Measurements from ENCODE around the gene SLC25A12. TPM values are rescaled to one million over a fixed set of nuclear protein-coding genes. Genes with fewer than 3 reads are reported as not detected.

The SLC25A12 gene
- total RNA-seq, 1 experiment from 2014 or later: 25.1 TPM

DNA sequence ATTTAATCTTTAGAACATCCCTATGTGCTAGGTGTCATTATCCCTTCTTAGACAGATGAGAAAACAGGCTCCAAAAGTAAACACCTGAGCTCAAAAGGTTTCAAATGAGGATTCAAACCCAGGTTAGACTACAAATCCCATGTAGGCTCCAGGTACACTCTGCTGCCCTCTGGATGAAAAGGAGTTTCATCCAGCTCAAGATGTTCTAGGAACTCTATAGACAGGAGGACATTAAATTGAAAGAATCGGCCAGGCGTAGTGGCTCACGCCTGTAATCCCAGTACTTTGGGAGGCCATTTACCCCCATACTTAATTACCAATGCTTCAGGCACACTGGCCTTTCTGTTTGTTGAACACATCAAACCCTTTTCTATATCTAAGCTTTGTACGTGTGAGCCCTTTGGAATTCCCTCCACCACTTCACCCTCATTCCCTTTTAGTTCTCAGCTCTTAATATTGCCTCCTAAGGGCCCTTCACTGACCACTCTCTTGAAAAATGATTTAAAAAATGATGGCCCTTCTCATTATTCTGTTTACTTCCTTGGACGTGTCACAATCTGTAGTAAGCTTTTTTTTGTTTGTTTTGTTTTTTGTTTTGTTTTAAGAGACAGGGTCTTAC, 10.7 kb downstream of the SLC25A12 start:
- no peak for DNase-seq (ENCODE audit: low read depth)

DNA sequence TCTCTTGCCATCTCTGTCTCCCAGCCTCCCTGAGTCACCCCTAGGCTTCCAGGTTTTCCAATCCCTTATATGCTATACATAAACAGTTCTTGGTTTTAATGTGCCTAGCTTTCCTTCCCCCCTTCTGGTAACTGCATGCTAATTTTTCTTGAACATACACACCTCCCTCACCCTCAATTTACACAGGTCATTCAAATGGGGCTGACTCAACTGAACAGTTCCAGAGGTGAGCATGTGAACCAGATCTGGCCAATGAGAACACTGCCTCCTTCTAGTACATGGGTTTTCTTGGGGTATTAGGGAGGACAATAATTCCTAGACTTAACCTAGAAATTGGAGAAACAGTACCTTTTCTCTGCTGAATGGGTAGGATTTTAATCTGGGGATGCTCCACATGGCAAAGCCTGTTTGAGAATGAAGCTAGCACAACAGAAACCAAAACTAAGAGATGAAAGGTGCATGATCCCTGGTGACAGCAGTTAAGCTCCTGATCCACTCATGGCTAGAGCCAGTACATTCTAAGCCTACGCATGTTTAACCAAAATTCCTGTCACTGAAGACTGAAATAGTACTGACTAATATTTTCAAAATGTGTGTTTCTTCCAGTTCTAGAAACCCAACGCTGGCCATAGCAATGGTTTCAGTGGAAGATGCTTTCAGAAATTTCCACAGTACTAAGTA, 11.8 kb downstream of the SLC25A12 start:
- DNase-seq (ENCODE audit: low read depth): no peak

DNA sequence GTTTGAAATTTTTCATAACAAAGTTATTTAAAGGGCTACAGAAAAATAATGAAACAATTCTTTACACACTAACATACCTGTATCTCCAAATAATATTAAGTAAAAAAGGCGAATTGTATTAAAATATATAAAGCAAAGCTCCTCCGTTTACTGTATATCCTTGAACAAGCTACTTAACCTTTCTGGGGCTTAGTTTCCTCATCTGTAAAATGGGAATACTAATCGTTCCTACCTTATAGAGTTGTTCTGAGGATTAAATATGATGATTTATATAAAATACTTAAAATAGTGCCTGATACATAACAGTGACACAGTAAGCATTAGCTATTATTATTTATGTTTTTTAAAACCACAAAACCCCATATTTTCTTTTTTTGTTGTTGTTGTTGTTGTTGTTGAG, 13.3 kb downstream of the SLC25A12 start:
- DNase-seq (ENCODE audit: low read depth): no peak

DNA sequence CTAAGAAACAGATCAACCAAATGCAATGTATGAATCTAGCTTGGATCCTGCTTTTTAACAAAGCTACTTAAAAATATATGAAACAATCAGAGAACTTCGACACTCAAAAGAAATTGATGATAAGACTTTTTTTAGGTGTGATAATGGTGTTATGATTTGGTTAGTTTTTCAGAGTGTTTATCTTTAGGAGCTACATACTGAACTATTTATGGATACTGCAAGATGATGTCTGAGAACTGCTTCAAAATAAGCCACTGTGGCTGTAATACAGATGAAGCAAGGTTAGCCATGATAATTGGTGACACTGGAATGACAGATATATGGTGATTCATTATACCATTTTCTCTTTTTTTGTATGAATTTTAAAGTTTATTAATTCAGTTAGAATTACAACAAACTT, 14.2 kb downstream of the SLC25A12 start:
- DNase-seq (ENCODE audit: low read depth): no peak

DNA sequence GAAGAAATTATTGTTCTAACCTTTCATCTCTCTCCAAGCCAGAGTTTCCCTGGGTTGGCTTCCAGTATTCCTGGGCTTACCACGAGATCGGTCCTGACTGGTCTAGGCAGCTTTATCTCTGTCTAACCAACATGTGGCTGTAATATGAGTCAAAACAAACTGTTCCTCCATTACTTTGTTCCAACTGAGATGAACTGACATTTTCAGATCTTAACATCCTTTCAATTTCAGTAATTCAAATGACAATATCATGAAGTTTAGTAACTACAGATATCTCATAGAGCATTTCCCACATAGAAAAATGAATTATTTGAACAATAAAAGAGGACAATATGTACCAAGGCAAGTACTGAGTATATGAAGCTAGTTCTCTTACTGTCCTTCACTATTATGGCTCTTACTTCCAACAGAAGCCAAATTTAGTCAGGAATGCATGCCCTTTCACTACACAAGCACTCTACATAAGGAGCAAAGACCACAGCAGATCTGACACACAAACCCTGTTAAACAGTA, 15.5 kb downstream of the SLC25A12 start:
- DNase-seq (ENCODE audit: low read depth): peak; percentile 40

DNA sequence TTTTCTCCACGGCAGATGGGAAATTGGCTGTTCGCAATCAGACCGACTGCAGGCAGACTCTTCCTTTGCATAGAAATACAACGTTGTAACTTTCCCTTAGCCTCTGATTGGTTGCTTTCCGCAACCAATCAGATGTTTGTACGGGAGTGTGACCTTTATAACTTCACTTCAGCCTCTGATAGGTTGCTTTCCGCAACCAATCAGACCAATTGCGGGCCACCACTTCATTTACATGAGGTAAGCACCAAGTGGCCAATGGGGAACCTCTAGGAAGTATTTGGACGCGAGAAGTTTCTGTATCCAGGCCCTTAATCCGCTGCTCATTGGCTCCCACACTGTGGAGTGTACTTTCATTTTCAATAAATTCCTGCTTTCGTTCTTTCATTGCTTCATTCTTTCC, 19.1 kb downstream of the SLC25A12 start:
- DNase-seq (ENCODE audit: low read depth): no peak

DNA sequence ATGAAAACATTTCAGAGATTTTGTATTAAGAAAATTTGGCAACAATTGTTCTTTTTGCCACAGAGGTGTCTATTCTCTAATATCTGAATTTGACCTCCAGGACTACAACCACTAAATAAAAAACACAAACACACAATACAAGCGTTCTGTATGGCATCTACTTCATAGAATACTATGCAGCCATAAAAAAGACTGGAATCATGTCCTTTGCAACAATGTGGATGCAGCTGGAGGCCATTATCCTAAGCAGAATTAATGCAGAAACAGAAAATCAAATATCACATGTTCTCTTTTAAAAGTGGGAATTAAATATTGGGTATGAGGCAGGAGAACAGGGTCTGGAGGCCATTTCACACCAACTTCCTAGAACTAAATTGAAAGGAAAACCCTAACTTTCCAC, 19.5 kb downstream of the SLC25A12 start:
- DNase-seq (ENCODE audit: low read depth): no peak

DNA sequence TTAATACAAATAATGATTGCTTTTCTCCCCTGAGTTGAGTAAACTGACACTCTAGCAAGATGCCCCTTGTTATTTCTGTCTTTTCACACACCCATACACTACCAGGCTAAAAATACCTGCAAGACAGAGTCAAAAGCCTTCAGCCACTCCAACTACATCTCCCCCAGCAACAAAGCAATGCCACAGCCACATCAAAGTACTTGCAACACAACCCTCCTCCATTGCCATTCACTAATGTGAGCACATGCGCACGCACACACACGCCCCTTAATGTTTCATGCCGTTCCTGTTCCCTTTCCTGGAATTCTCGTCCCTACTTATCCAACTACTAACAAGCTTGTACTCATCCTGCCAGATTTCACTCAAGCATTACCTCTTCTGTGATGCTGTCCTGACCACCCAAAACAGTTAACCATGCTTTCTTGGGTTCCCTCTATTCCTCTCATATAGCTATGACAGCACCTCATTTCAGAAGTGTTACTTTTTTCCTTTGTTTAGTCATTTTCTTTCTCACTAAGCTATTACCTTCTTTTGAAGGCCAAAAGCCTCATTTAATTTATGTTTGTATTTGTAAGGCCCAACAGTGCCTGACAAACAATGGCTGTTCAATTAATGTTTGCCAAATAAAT, 29.6 kb downstream of the SLC25A12 start:
- DNase-seq (ENCODE audit: low read depth): no peak

DNA sequence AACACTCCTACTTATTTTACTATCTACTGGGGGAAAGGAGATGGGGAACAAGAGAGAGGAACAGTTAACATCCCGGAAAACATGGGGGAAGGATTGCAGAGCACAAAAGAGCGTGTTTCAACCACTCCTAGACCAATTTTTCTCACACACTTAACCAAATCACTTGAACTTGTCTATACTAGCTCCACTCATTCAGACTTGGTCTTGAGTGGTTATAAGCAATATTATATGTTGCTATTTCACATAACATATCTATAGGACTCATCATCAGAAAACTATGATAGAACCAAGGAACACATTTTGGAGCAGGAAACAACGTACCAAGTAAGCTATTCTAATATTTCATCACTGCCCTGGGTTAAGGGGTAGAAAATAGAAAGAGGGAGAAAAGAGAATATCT, 31.5 kb downstream of the SLC25A12 start:
- no peak for DNase-seq (ENCODE audit: low read depth)

DNA sequence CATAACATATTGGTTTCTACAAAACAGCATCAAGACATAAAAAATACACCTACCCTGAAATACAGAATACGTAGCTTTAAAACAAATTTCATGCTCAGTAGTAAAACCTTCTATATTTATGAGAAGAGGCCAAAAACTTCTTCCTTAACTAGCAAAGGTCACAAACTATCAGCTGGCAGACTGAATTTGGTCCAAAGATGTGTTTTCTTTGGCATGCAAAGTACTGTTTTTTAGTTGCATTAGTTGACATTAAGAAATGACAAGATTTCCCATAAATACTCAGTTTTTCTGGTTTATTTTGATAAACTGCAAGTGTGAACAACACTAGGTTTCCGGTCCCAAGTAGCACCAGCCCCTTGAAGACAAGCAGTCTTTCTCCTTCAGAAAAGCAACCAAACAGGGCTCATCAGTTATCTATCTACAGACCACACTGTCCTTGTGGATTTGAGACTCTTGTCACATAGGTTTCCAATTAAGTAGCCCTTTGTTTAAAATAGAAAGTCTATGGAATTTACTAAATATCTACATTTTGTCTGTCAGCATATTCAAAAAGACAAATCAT, 35.6 kb downstream of the SLC25A12 start:
- no peak for DNase-seq (ENCODE audit: low read depth)

DNA sequence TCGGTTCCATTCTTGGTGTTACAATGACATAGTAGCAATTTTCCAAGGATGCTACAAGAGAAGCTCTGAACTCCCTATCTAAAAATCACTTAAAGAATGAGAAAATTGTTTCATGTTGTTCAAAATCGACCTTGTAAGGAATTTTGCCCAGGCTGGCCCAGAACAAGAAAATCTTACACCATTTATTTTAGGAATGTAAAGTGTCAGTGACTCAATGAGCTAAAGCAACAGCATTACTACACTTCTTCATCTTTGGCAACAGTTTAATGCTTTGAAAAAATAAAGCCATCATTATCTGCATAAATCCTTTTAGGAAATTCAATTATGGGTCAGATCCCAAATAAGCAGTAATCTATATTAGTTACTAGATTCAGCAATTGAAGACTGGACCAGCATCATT, 38.6 kb downstream of the SLC25A12 start:
- DNase-seq (ENCODE audit: low read depth): no peak

DNA sequence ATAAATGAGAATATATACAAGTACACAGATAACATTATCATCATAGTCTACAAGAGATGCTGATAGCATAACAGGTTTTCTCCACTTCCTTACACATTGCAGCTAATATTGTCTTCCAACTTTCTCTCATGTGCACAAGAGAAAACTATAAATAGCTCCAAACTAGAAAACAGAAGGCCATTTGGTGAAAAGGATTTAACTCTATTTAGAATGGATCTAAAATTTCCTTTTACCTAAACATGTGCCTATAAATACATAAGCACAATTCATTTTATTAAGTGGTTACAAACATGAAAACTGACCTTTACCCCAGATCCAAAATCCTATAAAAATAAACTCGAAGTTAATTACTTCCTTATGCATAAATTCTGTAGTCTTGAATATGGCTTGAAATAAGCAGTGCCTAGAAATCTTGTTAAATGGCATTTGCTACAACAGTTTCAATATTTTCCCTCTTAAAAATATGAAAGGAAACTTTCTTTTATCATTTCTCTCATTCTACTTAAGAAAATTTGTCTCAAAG, 41.6 kb downstream of the SLC25A12 start:
- no peak for DNase-seq (ENCODE audit: low read depth)

DNA sequence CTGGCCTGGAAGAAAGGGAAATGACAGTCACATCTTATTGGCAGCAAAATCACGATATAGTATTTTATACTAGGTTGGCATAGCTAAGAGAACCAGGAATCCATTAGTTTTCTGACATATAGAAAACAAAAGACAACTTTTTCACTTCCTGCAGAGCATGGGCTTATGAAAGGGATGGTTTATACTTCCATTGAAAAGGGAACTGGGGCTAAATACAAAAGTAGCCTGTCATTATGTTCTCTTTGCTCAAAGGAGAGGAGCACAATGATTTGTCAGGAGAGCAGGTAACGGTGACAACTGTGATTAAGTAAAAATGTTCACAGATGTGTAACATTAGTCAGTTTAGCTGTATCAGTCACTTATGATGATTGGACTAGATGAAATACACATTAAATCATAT, 46.4 kb downstream of the SLC25A12 start:
- no peak for DNase-seq (ENCODE audit: low read depth)

DNA sequence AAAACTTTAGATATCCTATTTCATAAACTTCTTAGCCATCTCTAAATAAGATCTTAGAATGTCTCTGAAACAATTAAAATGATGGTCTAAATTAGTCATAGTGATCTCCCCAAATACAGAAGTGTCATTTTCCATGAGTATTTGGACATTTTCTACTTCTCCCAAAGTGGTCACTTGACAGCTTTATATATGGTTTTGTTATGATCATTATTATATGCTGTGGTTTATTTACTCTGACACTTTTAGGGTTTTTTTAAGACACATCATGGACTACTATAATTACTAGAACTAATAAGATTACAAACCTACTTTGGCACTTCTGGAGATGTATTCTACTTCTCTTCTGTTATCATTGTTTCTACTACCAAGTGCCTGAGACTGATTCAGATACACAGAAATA, 47.1 kb downstream of the SLC25A12 start:
- DNase-seq (ENCODE audit: low read depth): no peak

DNA sequence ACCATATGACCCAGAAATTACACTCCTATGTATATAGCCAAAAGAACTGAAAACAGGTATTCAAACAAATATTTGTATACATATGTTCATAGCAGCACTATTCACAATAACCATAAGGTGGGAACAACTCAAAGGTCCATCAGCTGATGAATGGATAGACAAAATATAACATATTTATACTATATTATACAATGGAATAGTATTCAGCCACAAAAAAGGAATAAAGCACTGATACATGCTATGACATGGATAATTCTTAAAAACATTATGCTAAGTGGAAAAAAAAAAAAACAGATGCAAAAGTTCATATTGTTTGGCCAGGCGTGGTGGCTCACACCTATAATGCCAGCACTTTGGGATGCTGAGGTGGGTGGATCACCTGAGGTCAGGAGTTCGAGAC, 52.0 kb downstream of the SLC25A12 start:
- DNase-seq (ENCODE audit: low read depth): no peak

DNA sequence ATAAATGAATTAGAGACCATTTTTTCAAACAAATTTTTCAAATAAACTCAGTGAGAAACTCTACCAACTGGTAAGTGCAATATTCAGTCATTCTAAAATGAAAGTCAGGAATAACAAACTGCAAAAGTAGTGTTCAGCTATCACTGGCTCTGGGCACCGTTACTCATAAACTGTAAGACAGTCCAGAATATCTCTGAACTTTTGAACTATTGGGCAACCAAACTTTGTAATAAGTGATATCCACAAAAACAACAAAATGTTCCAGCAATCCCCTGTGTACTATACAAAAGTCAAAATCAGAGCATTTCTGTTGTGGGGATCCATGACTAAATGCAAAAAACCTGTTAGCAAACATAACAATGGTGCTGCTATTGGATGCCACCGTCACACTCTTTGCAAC, 56.3 kb downstream of the SLC25A12 start:
- DNase-seq (ENCODE audit: low read depth): peak; percentile 3

DNA sequence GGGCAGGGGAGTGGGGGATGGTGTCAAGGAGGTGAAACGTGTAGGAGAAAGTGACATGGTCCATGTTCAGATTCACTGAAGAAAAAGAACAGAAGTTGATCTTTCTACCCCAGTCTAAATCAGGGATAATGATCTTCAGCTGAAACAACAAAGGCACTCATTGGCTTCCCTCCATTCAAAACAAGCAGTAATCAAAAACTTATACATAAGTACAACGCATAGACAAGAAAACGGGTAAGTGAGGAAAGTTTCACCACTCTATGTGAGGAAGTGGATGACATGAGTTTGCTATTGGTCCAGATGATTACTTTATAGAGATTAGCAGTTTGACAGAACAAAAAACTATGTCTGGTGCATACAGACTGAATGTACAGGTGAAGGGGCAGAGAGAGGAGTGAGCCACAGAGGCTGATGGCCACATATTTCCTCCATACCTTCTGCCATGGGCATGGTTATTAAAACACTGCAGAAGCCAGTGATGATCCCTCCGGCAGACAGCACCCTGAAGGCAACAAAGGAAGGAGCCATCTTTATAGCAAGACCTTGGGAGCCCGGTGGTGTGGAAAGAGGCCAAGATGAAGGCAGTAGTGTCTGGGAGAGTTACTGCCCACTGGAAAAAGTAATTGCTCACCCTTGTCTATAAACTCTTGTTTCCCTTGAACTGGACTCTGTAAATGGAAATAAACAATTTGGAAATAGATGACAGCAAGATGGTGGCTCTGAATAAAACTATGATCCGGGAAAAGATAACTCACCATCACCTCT, 57.7 kb downstream of the SLC25A12 start:
- peak; percentile 5 for DNase-seq (ENCODE audit: low read depth)

DNA sequence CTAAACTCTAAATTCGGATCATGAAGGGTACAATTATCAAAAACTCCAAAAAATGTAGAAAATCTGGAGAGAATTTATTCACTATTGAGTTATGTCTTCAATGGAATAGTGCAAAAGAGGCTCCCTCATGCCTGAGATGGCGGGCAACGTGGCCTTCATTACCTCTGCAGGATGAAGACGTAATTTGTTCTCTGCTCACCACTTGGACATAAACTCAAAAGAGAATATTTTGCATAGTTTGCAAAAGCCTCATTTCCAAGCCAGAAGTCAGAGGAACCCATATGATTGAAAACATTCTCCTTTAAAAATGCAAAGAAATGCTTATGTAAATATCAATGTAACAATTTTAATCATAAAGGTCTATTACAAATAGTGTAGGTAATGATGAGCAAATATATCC, 58.7 kb downstream of the SLC25A12 start:
- no peak for DNase-seq (ENCODE audit: low read depth)

DNA sequence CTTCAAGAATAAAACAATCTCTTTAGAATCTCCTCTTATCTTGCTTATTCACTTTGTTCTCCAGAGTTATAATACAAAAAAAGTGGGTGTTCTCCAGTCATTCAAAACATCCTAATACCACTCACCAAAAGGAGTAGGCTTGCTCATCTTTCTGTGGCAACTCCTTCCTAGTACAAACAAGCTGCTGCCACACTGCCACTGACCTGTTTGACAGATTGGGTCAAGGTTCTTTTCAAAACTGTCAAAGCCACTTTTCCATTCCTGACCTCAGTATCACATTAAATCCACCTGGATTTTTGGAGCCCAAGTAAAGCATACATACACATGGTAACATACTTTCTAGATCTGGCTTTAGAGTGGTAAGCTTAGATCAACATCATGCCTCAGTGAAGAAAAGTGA, 59.8 kb downstream of the SLC25A12 start:
- DNase-seq (ENCODE audit: low read depth): no peak

DNA sequence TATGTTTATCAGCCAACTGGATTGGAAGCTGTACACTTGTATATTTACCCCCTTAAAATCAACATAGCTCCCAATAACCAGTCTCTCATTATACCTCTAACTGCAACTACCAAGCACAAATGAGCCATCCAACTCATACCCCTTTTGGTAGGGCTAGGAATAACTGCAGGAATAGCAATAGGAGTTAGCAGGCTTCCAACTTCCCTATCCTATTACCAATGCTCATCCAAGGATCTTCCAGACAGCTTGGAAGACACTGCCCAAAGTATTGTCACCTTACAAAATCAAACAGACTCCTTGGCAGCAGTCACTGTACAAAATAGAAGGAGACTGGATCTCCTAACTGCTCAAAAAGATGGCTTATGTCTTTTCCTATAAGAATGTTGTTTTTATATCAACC, 61.6 kb downstream of the SLC25A12 start:
- no peak for DNase-seq (ENCODE audit: low read depth)

DNA sequence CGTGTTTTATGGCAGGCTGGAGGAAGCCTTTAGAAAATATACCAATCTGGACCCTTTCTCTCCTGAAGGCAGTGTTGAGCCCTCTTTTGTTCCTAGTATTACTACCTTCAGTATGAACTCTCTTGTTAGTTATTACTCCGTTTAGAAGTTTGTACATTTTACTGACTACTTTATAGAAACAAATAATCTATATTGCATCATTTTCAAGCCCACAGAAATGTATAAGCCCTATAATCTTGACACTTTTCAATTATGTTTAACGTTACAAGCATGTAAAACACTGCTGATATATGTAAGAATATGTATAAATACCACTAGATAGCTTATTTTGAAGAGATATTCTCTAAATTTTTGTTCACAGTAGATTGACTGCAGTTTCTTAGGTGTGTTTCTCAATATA, 64.0 kb downstream of the SLC25A12 start:
- no peak for DNase-seq (ENCODE audit: low read depth)

DNA sequence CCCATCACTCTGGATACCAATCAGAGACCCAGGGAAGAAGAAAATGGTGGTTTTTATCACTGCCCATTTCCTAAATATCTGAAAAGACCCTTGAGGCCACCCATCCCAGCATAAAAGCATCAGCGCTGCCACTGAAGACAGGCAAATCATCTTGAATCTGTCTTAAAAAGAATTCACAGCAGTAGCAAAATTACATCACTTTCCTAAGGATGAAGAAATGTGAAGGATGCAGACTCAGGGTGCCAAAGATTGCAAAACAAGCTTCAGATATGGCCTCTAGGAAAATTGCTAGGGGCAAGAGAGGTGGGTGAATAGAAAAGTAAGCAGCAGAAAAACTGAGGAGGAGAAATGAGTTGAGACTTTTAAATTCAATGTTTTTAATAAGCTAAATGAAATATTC, 70.0 kb downstream of the SLC25A12 start:
- DNase-seq (ENCODE audit: low read depth): no peak

Data from M059J (cell line).